Ovary (tissue), 9 donors: ENCODE results near the gene TMEM11. TPM values are rescaled to one million over a fixed set of nuclear protein-coding genes. Genes with fewer than 3 reads are reported as not detected.

Source experiments
- DNase-seq, 5 donors: peaks; one replicate each; pipeline ENCODE4 v3.0.0-alpha.2; 2019 to 2020
- H3K27ac ChIP-seq, 2 donors: fragments of 200-600 bp; one replicate each; pipeline versions ENCODE4 v1.5.1 to v1.8.0; 2019 to 2022
- H3K27me3 ChIP-seq: fragments of 200-600 bp; one replicate; pipeline ENCODE4 v1.8.0; 2022
- H3K36me3 ChIP-seq: fragments of 200-600 bp; sonication (generic); one replicate; pipeline ENCODE4 v1.5.1; 2019
- H3K4me1 ChIP-seq: one replicate; pipeline ENCODE4 v1.8.1; 2013; ENCODE audit warnings: mild to moderate bottlenecking, moderate library complexity; ENCODE audit not compliant: insufficient read depth
- H3K4me3 ChIP-seq: fragments of 200-600 bp; sonication (generic); one replicate; pipeline ENCODE4 v1.5.1; 2017
- H3K9me3 ChIP-seq, 2 donors: fragments of 200-600 bp in 1 of 2; sonication (generic) in 1 of 2; one replicate each; pipeline versions ENCODE4 v1.5.1 to v1.8.1; 2013 to 2019; ENCODE audit warnings: mild to moderate bottlenecking in 1 of 2, moderate library complexity in 1 of 2
- EP300 ChIP-seq: sonication (generic); formaldehyde crosslinking; IDR thresholded peaks from one replicate; pipeline ENCODE4 v1.6.1; 2017; ENCODE audit warnings: antibody characterized with exemption
- POLR2A ChIP-seq: fragments of 450-650 bp; IDR thresholded peaks from one replicate; pipeline ENCODE4 v1.6.1; 2017; ENCODE audit warnings: antibody characterized with exemption, mild to moderate bottlenecking, moderate library complexity
- WGBS, 3 donors: extraction: QIAGEN DNeasy Blood & Tissue Kit in 1 of 3; methylation state at CpG; one replicate each; pipeline versions ENCODE4 v1.1.5 to v1.1.7; 2013 to 2017; 5-methylcytosine and 5-hydroxymethylcytosine counted together
- intact Hi-C, 4 donors: fragments of 100-400 bp; cut with DNase I; formaldehyde crosslinking; loops; one replicate each; pipeline versions ENCODE4 v1.11.0 to v1.15.1; 2022 to 2023
- polyA plus RNA-seq, 2 donors: library from polyadenylated mRNA; stranded (reverse); fragments of 200-250 nt in 1 of 2; fragments of 350-450 nt in 1 of 2; fragmentation: Illumina TruSeq in 1 of 2; extraction: RNeasy Lipid Tissue Mini Kit (QIAGEN cat#74804) in 1 of 2; gene quantifications; one replicate each; pipeline ENCODE4 v1.2.3, GENCODE V29; 2013 to 2014
- total RNA-seq, 7 donors: library from RNA; depleted of rRNA in 2 of 7; stranded (reverse); fragments of >200 nt in 2 of 7; fragmentation: NEBNext Ultra II Directional in 3 of 7; extraction: Animal tissue kit (Norgen Biotek cat#: 25700) in 3 of 7; gene quantifications; one replicate each; pipeline versions ENCODE4 v1.1.0 to v1.2.4, GENCODE V29; 2016 to 2023
- TF ChIP-seq, protein P1 (sequence below), 3 donors: fragments of 450-650 bp in 2 of 3; fragments of 200-600 bp in 1 of 3; IDR thresholded peaks; one replicate each; pipeline versions ENCODE4 v1.5.1 to v1.8.0; 2016 to 2022; ENCODE audit warnings: antibody characterized with exemption in 3 of 3, mild to moderate bottlenecking in 1 of 3
- donor health status: DM: no; HTN: no; CAD: no; lungs with moderate emphysema.
- donor health status: DM: no; HTN: no; CAD: no.
- donor health status: Bipolar disorder and iron deficiency.
- donor health status: DM: yes; HTN: yes; CAD: no.
- donor health status: DM: no; HTN: no; CAD: no.
- donor health status: DM: yes; HTN: yes; CAD: no.

The TMEM11 gene
- total and polyA plus RNA-seq, 9 donors: 10.5 to 20.0 (median 16.4) TPM

DNA sequence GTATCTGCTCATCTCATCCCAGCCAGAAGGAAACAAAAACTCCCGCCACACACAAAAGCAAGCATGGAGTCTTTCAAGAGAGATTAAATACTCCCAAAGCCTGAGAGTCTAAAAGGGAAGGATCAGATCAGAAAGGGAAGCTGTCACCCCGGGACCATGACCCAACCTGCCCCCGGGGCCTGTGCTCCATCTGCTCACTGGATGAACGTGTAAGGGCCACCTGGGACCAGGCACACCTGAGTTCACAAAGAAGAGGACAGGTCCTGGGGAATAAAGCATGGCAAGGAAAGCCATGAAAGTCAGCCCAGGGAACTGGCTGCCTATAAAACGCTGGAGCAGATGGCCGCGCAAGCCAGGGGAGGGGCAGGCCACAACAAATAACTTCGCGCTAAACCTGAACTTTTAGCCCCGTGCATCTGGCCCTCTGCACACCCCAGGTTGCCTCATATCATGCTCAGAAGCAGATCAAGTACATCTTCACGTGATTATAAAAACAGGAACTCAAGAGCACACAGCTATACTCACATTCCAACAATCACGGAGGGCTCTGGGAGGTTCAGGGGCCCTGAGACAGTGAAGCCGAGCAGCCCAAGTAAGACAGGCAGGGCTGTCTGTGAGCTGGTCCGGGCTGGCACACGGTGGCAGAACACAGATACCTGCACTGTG is 3.4 kb downstream of the TMEM11 start:
- no peaks in the 10 kb centered on the region for H3K9me3 ChIP-seq
- WGBS, 3 donors: 60 to 75% (median 62%) methylated on average over 15 of the region's 15 CpGs
- no peaks in the 10 kb centered on the region for H3K36me3 ChIP-seq
- H3K4me3 ChIP-seq: no peak overlapping the region
- H3K4me1 ChIP-seq: peaks cover 14% of the 10 kb centered on the region
- H3K27ac ChIP-seq: no peak overlapping the region
- no peaks in the 10 kb centered on the region for H3K27me3 ChIP-seq
- no peak for DNase-seq
- intact Hi-C loops: loop anchor here in 1 of 4 donors (10.0 kb wide), 1 partner anchor 86 kb away; the partner anchor contains the start of gene DHRS7B
- no peak for TF ChIP-seq EP300
- no peak for TF ChIP-seq POLR2A
- TF ChIP-seq, protein P1, sequence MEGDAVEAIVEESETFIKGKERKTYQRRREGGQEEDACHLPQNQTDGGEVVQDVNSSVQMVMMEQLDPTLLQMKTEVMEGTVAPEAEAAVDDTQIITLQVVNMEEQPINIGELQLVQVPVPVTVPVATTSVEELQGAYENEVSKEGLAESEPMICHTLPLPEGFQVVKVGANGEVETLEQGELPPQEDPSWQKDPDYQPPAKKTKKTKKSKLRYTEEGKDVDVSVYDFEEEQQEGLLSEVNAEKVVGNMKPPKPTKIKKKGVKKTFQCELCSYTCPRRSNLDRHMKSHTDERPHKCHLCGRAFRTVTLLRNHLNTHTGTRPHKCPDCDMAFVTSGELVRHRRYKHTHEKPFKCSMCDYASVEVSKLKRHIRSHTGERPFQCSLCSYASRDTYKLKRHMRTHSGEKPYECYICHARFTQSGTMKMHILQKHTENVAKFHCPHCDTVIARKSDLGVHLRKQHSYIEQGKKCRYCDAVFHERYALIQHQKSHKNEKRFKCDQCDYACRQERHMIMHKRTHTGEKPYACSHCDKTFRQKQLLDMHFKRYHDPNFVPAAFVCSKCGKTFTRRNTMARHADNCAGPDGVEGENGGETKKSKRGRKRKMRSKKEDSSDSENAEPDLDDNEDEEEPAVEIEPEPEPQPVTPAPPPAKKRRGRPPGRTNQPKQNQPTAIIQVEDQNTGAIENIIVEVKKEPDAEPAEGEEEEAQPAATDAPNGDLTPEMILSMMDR (IDR thresholded peaks at IDR 0.05): no peak

DNA sequence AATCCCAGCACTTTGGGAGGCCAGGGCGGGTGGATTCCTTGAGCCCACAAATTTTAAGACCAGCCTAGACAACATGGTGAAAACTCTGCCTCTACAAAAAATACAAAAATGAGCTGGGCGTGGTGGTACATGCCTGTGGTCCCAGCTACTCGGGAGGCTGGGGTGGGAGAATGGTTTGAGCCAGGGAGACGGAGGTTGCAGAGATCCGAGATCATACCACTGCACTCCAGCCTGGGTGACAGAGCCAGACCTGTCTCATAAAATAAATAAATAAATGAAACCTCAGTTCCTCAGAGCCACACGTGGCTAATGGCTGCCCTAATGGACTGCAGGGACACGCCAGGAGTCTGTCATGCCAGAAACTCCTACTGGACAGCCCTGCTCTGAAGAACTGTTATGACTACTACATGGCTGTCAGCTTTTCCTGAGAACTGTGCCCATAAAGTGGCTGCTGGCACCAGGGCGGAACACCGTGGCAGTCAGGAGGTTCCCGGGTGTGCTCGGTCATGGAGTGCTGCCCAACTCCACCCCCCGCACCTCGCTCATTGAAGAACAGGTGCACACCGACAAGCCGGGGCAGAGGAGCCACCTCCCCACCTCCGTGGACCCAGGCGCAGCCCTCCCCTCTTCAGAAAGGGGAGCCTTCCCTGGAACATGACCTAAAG is 4.3 kb downstream of the TMEM11 start:
- intact Hi-C loops: loop anchor here in 1 of 4 donors (10.0 kb wide), 1 partner anchor 85 kb away; the partner anchor contains the start of gene DHRS7B
- no peak for DNase-seq
- Histone ChIP-seq H3K4me1 (peaks cover 13% of the 10 kb centered on the region), H3K27me3 (no peaks in the 10 kb centered on the region), H3K27ac (no peak overlapping the region), H3K36me3 (no peaks in the 10 kb centered on the region), H3K4me3 (no peak overlapping the region), H3K9me3 (no peaks in the 10 kb centered on the region)
- TF ChIP-seq POLR2A: no peak
- TF ChIP-seq, protein P1 (IDR thresholded peaks at IDR 0.05): no peak
- TF ChIP-seq EP300: no peak
- 80 to 84% (median 83%) methylated on average over 17 of the region's 17 CpGs for WGBS, 3 donors

DNA sequence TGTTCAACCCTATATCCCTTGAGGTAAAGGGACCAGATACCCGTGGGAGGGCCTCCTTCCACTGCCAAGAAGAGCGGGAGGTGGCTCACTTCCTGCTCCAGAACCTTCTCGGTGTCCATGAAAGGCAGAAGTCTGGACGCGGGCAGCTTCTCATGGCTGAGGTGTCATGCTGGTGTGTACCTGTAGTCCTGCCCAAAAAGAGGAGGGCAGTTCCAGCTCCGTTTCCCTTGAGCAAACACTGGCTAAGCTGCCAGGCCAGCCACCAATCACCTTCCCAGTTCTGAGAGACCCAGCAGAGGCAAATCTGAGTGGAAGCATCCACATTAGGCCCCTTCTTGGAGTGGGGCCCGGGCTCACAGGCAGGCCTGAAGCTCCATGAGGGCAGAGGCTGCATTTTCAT is 5.6 kb downstream of the TMEM11 start:
- WGBS, 3 donors: 72 to 81% (median 77%) methylated on average over 7 of the region's 7 CpGs
- TF ChIP-seq, protein P1 (IDR thresholded peaks at IDR 0.05): no peak
- TF ChIP-seq EP300 (no peak), POLR2A (no peak)
- intact Hi-C loops: no loop called here
- H3K4me1 ChIP-seq: peaks cover 13% of the 10 kb centered on the region
- no peaks in the 10 kb centered on the region for H3K27me3 ChIP-seq
- H3K9me3 ChIP-seq: no peaks in the 10 kb centered on the region
- H3K4me3 ChIP-seq: no peak overlapping the region
- H3K36me3 ChIP-seq: no peaks in the 10 kb centered on the region
- DNase-seq: no peak
- no peak overlapping the region for H3K27ac ChIP-seq

DNA sequence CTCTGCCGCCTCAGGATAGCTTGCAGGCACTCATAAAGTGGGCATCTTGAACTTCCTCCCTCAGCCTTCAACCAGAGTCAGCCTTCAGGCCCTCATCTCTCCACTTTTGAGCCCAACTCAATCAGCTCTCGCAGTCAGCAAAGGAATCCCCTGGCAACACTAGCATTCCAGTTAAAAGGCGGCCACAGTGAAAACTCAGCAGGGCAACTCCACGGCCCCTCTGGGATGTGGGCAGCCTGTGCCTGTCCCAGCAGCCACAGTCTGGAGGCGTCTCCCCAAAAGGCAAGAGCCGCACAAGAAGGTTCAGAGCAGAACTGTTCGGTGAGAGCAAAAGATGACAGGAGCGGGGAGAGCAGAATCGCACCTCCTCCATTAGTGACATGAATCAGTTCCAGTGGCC is 9.0 kb downstream of the TMEM11 start:
- no peaks in the 10 kb centered on the region for H3K9me3 ChIP-seq
- 82 to 84% (median 83%) methylated on average over 9 of the region's 9 CpGs for WGBS, 3 donors
- H3K27ac ChIP-seq: no peak overlapping the region
- TF ChIP-seq, protein P1 (IDR thresholded peaks at IDR 0.05): no peak
- no peak for TF ChIP-seq POLR2A
- no peak for TF ChIP-seq EP300
- H3K4me3 ChIP-seq: no peak overlapping the region
- no peaks in the 10 kb centered on the region for H3K27me3 ChIP-seq
- intact Hi-C loops: no loop called here
- H3K4me1 ChIP-seq: peaks cover 4% of the 10 kb centered on the region
- no peaks in the 10 kb centered on the region for H3K36me3 ChIP-seq
- no peak for DNase-seq
